SH-SY5Y (cell line): ENCODE measurements around the gene CEACAM4.

Source experiments
- GATA2 ChIP-seq: IDR thresholded peaks from 2 replicates; pipeline ENCODE4 v1.6.1; 2011; ENCODE audit warnings: mild to moderate bottlenecking, low read depth, low read length
- GATA3 ChIP-seq: IDR thresholded peaks from 2 replicates; pipeline ENCODE4 v1.6.1; 2011; ENCODE audit warnings: low read depth, mild to moderate bottlenecking, low read length, moderate library complexity

DNA sequence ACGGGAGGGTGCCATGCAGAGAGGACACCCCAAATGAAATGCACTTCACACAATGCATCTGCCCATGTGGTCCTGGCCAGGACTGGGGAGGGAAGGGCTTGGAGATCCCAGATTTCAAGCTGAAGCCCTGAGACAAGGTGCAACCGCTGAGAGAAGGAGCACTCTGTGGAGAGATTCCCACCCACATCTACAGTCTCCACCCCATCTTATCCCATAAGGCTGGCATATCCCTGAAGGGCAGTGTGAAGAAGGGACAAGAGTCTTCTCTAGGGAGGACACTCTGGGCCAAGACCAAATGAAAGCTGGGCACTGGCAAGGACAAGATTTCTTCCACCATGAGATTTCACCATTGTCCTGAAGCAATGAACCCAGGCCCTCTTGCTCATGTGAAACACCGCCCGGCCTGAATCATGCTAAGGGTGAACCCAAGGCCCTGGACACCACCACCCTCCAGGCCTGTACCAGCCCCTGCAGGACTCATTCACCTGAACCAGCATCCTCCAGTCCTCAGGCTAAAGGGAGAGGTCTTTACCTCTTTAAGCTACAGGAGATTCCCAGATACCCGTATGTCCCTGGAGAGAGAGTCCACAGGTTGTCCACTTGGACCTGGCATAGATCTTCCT, 20.5 kb downstream of the CEACAM4 start:
- TF ChIP-seq GATA2 (no peak), GATA3 (no peak)
